ENCODE measurements around the gene SYMPK.
A peak's percentile ranks its signal among the peaks of the same experiment; 100 is the strongest.

SYMPK gene

GRCh38 chr19:45866400-45867176 lies 3.6 kb upstream of the SYMPK start:
- DNase-seq (ENCODE audit: low spot score) = no peak

GRCh38 chr19:45865269-45865948 lies 2.5 kb upstream of the SYMPK start:
- DNase-seq (ENCODE audit: low spot score) = no peak

GRCh38 chr19:45864629-45865082 lies 1.7 kb upstream of the SYMPK start:
- DNase-seq (ENCODE audit: low spot score) = no peak

- peak; percentile 93 for DNase-seq (ENCODE audit: low spot score)
Observed at GRCh38 chr19:45863840-45864628, 1.1 kb upstream of the SYMPK start, which contains the start of gene FOXA3. FOXA3 (plus strand) TSS chr19:45864326; CDS start chr19:45864457, 131 bp downstream.

- no peak for DNase-seq (ENCODE audit: low spot score)
Observed at GRCh38 chr19:45863335-45863839, 440 bp upstream of the SYMPK start.

- DNase-seq (ENCODE audit: low spot score) = peak; percentile 29
Observed at GRCh38 chr19:45862271-45862563, 730 bp downstream of the SYMPK start.

GRCh38 chr19:45860359-45861259 lies 2.3 kb downstream of the SYMPK start:
- DNase-seq (ENCODE audit: low spot score) = no peak

- DNase-seq (ENCODE audit: low spot score) = no peak
Observed at GRCh38 chr19:45854167-45854778, 8.7 kb downstream of the SYMPK start.

GRCh38 chr19:45852983-45853382 lies 10.0 kb downstream of the SYMPK start:
- no peak for DNase-seq (ENCODE audit: low spot score)

GRCh38 chr19:45852145-45852750 lies 10.7 kb downstream of the SYMPK start:
- DNase-seq (ENCODE audit: low spot score) = no peak

- DNase-seq (ENCODE audit: low spot score) = peak; percentile 46
Observed at GRCh38 chr19:45848922-45849321, 14.0 kb downstream of the SYMPK start.

GRCh38 chr19:45847663-45848062 lies 15.3 kb downstream of the SYMPK start:
- no peak for DNase-seq (ENCODE audit: low spot score)

- no peak for DNase-seq (ENCODE audit: low spot score)
Observed at GRCh38 chr19:45842198-45842597, 20.7 kb downstream of the SYMPK start.

GRCh38 chr19:45834970-45835369 lies 28.0 kb downstream of the SYMPK start:
- DNase-seq (ENCODE audit: low spot score) = no peak

- no peak for DNase-seq (ENCODE audit: low spot score)
Observed at GRCh38 chr19:45828945-45829344, 34.0 kb downstream of the SYMPK start.

GRCh38 chr19:45828523-45828922 lies 34.4 kb downstream of the SYMPK start:
- no peak for DNase-seq (ENCODE audit: low spot score)

- DNase-seq (ENCODE audit: low spot score) = no peak
Observed at GRCh38 chr19:45827459-45828093, 35.4 kb downstream of the SYMPK start.

- no peak for DNase-seq (ENCODE audit: low spot score)
Observed at GRCh38 chr19:45826934-45827333, 36.0 kb downstream of the SYMPK start.

GRCh38 chr19:45825917-45826893 lies 36.7 kb downstream of the SYMPK start:
- no peak for DNase-seq (ENCODE audit: low spot score)

Measured in iPS-NIHi11 (cell line).